ENCODE data around the gene PTGES3. TPM values are rescaled to one million over a fixed set of nuclear protein-coding genes. Genes with fewer than 3 reads are reported as not detected.

Gene PTGES3
- total and polyA plus RNA-seq, 12 donors = 43.7 to 139 (median 109) TPM

DNA sequence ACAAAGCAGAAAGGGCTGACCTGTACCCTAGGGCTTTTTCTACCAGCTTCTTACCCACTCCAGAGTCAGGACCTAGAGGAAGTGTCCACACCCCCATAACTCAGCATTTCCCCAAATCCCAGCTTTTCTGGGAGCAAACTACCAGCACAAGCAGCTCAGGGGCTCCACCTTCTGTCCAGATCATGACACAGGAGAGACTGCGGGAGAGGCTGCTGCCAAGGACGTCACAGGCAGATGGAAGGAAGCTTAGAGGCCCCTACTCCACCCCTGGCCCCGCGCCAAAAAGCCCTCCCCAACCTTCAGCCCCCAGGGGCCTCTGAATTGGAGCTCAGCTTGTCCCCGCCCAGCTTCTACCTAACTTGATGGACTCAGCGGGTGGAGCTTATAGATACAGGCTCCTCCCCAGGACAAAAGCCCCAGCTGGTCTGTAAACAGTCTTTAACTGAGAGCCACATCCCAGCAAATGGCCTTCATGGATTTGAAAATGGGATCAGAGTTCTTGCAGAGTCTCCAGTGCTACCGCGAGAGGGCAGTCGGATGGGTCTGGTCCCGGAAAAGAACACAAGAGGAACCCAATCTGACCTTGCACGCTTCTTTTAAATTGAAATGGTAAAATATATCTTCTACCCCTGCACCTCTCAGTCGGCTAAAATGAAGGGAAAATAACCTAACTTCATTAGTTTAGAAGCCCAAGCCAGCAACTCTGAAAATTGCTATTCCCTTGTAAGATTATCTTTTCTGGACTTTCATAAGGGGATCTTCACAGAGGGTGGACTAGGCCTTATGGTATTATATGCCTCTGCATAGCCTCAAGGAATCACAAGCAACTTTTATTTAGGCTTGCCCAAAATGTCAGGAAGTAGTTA lies 51.2 kb downstream of the PTGES3 start:
- Histone ChIP-seq H3K27me3 (no peaks in the 10 kb centered on the region), H3K4me3 (peak overlapping the region in 9 of 10 donors; percentile 54 to 94 (median 75)), H3K9me3 (no peaks in the 10 kb centered on the region), H3K36me3 (peaks cover 0 to 50% (median 46%) of the 10 kb centered on the region in 9 donors), H3K4me1 (peaks cover 16 to 93% (median 63%) of the 10 kb centered on the region in 9 donors), H3K27ac (peak overlapping the region; percentile 81 to 97 (median 94))
- TF ChIP-seq CTCF (IDR thresholded peaks at IDR 0.05) = peak; percentile 48 to 85 (median 71)
- intact Hi-C loops (cut with DNase I) = loop anchor here in 5 of 10 donors (1.0 to 10.0 kb wide), 8 partner anchors 45 to 512 kb away; partner anchors contain the start of genes NACA (in 2 of the 5) and ESYT1 (in 1 of the 5)
- WGBS, 2 donors = 0 to 1% methylated on average over 12 of the region's 12 CpGs
- ATAC-seq (peak; percentile 81 to 92 (median 87)), DNase-seq (peak; percentile 98 to 100)

GRCh38 chr12:56635806-56636674 lies 52.0 kb downstream of the PTGES3 start:
- peak overlapping the region; percentile 54 to 94 (median 74) for H3K4me3 ChIP-seq
- peak overlapping the region; percentile 81 to 97 (median 94) for H3K27ac ChIP-seq
- peak; percentile 78 to 91 (median 86) for ATAC-seq
- no peaks in the 10 kb centered on the region for H3K9me3 ChIP-seq
- peak; percentile 87 to 95 for DNase-seq
- peaks cover 16 to 93% (median 66%) of the 10 kb centered on the region in 9 donors for H3K4me1 ChIP-seq
- intact Hi-C loops (cut with DNase I) = loop anchor here in 5 of 10 donors (1.0 to 10.0 kb wide), 8 partner anchors 44 to 511 kb away; partner anchors contain the start of genes NACA (in 2 of the 5) and ESYT1 (in 1 of the 5)
- WGBS, 2 donors = 2% methylated on average over 20 of the region's 20 CpGs
- no peak for TF ChIP-seq CTCF (IDR thresholded peaks at IDR 0.05)
- H3K36me3 ChIP-seq = peaks cover 0 to 41% (median 38%) of the 10 kb centered on the region in 9 donors
- H3K27me3 ChIP-seq = no peaks in the 10 kb centered on the region

- peak; percentile 75 to 78 for DNase-seq
- peaks cover 0 to 32% (median 29%) of the 10 kb centered on the region in 9 donors for H3K36me3 ChIP-seq
- H3K27me3 ChIP-seq = no peaks in the 10 kb centered on the region
- no peaks in the 10 kb centered on the region for H3K9me3 ChIP-seq
- whole genome bisulfite sequencing, 2 donors = 1% methylated on average over 47 of the region's 47 CpGs
- ATAC-seq = peak; percentile 15 to 38 (median 30)
- TF ChIP-seq CTCF (IDR thresholded peaks at IDR 0.05) = peak; percentile 9 to 60 (median 42)
- H3K4me1 ChIP-seq = peaks cover 21 to 92% (median 70%) of the 10 kb centered on the region in 9 donors
- intact Hi-C loops (cut with DNase I) = loop anchor here in 7 of 10 donors (5.0 to 10.0 kb wide), 10 partner anchors 43 to 510 kb away; partner anchors contain the start of genes NACA (in 2 of the 7), RBMS2 (in 2 of the 7), ESYT1 (in 1 of the 7) and NAB2 (in 1 of the 7)
- peak overlapping the region; percentile 81 to 97 (median 94) for H3K27ac ChIP-seq
- peak overlapping the region; percentile 54 to 94 (median 74) for H3K4me3 ChIP-seq
Measured at GRCh38 chr12:56634837-56635791, 53.0 kb downstream of the PTGES3 start.
